DMS79 (cell line): ENCODE data around the gene PLCB4.

Experiments
- DNase-seq: peaks from one replicate; lab custom pipeline; 2025; lab: John Stamatoyannopoulos, UW

The PLCB4 gene

DNA sequence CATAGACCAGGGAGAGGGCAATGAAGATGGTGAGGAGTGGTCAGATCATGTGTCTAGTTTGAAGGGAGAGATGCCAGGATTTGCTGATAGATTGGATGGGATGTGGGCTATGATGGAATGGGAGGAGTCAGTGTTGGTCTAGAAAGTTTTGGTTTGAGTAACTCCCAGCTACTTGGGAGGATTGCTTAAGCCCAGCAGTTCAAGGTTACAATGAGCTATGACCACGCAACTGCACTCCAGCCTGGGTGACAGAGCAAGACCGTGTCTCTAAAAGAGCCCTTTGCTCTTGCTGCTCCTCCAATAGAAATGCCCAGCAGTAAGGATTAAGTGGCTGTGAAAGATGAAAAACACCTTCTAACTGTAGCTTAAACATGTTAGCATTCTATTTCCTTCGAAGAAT, 427.3 kb downstream of the PLCB4 start:
- DNase-seq = no peak

DNA sequence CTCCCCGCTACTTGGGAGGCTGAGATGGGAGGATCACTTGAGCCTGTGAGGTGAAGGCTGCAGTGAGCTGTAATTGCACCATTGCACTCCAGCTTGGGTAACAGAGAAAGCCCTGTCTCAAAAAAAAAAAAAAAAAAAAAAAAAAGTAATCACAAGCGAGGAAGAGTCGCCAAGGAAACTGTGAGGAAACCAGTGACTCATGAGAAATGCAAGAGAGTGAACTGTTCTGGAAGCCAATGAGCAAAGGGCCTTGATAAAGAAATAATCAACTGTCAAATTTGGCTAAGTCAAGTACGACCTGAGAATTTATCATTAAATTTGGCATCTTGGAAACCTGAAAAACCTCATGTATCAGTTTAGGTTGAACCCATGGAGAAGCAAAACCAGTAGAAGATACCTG, 429.4 kb downstream of the PLCB4 start:
- no peak for DNase-seq

DNA sequence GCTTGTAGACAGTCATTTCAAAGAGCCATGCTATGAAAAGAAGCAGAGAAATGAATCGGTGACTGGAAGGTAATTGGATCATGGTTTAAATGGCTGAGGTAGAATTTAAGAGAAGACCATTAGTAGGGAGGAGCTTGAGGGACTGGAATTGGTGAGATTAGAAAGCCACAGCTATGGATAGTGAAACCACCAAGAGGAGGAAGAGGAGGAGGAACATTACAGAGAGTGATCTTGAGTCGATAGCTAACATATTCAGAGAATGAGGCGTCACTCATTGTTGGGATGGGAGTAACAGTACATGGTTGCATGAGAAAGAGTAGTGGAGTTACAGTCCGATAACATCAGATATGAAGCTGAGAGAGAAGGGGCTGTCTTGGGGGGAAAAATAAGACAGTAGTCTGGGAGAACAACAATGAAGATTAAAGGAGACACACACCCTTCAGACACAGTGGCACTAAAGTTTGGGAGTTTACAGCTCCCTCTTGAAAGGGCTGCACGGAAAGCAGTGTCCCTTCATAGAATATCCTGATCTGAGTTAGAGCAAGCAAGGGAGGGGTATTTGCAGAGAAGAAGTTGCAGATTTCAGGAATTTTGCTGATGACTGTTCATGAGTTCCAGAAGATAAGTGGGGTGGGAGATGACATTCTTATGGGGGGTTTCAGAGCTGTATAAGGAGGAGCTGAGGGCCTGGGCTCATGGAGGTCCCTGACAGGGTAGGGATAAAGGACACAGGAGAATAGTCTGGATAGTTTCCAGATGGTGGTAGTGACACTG, 430.4 kb downstream of the PLCB4 start:
- no peak for DNase-seq

DNA sequence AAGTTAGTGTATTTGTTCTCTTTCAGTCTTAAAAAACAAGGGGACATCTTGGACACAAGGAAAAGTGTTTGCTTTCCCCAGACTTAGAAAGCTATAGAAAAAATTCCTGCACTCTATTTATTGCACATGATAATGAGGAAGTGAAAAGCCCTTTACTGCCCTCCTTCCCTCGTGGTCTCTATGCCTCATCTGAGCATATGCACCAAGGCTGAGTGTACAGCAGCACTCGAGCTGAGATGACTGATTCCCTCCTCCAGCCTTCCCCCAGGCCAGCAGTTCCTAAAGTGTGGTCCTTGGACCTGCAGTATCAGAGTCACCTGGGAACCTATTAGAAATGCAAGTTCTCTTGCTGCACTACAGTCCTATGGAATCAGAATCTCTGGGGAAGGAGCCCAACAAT, 431.2 kb downstream of the PLCB4 start:
- no peak for DNase-seq

DNA sequence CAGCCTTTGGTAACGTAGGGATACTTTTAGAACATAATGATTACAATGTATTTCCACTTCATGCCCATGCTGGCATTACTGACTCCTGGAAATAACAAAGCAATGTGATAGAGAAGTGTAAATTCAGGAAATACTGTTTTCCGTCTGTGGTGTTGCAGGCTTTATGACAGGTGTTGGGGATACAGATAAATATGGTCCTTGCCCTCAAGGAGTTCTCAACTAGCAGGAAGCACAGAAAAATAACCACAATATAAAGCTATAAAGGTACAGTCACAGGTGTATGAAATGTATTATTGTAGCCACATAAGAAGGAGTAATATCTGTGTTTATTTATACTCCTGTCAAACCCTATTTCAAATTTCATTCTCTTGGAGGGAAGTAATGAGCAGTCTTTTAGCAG, 432.6 kb downstream of the PLCB4 start:
- DNase-seq = no peak

DNA sequence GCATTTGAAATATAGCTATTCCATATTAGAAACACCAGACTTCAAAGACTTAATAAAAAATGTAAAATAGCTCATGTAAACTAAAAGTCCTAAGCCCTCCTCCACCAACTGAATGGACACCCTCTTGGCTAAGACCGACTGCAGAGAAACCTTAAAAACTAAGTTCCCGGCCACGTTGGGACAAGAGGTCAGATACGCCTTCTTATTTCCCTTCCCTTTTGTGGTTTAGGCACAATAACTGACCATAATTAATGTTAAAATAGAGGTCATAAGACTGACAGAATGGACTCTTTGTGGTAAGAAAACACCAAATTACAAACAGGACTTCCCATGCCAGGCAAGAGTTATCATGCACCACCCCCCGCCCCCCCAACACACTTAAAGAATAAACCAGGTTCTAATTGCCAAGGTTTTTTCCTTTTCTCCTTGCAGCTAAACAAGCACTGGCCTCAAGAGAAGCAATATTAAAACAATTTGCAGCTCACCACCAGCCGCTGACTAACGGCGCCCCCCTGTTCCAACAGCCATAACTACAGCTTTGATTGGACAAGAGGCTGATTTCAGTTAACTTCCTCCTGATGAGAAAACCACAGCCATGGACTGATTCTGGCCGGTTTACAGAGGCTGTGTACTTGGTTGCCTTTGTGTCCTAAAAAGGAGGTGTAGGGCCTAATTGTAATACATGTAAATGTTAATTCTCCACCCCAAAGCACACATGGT, 434.8 kb downstream of the PLCB4 start:
- DNase-seq = no peak

DNA sequence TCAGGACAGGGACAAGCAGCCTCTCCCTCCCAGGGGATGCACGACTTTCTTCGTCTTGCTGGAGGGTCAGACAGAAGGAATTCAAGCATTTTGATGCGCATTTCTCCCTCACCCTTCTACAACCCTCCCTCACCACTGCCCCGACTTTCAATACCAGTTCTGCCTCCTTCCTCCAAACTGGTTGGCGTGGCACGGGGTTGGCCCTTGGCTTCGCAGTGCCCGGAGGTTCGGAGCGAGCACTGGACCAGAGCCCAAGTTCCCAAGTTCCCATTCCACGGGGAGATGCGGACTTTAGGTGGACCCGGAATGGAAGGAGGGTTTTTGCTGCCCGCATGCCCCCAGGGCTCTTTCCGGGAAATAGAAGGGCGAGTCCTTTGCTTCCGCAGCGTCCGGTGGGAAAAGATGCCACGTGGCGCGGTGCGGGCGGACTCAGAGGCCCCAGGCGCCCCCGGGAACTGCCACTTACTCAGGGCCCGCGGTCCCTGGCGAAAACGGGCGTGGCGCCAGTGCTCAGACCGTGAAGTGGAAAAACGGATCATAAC, 437.5 kb downstream of the PLCB4 start:
- DNase-seq = no peak

DNA sequence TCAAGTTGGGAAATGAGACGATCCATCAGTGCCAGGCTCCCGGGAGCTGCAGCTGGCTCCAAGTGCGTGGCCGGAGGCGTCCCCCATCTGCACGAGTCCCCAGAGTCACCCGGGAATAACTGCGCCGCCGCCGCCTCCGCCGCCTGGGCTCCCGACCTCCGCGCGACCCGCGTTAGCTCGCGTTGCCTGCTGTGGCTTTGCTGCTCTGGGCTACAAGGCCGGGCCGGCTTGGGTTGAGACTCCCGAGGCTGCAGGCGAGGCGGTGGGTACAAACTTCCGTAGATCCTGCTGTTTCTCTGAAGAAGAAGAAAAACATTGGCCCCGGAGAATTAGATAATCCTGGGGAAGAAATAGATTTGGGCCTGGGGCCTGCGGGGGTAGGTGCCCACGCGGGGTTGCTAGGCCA, 438.1 kb downstream of the PLCB4 start:
- no peak for DNase-seq

DNA sequence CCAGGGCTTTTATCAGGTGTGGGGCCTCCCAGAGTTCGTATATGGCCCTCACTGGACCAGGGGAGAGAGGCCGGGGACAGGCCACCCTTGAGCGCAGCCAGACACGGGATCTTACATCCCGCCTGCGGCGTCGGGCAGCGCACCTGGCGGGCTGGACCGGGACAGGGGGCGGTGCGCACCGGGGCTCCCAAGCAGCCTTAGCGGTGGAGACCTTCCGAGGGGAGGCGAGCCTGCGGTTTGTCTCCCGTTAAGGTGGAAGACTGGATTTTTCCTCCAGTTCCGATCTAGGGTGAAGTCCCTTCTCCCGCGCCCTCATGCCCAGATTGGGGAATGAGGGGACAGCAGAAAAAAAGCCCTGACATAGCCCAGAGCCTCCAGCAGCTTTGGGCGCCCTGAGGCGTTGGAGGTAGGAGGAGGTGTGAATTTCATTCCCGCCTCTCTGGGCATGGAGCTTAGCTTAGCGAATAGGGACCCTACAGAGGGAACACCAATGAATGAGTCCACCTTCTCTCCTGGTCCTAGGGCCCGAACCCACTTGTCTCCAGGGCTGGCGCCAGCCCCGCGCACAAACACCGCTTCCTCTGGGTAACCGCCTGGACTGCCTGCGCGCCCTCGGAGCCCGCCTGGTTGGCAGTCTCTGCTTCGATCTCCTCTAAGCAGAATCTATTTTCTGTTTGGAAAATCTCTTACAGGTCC, 438.8 kb downstream of the PLCB4 start:
- no peak for DNase-seq

DNA sequence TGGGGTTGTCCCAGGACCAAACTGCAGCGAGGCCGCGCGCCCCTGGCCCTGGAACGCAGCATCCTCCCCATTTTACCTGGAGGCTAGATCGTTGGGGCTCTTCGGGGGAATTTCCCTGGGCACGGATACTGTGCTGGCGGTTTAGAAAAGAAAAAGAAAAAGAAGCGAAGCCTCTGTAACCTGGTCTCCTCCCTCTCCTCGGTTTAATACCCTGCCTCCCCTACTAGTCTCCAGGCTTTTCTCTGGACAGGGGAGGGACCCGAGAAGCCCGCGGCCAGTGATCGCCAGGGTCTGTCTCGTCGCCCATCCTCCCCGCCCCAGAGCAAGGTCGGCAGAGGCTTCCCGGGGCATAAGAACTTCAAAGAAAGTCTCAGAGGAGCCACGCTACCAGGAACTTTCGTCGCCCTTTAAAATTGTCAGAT, 439.4 kb downstream of the PLCB4 start:
- no peak for DNase-seq

DNA sequence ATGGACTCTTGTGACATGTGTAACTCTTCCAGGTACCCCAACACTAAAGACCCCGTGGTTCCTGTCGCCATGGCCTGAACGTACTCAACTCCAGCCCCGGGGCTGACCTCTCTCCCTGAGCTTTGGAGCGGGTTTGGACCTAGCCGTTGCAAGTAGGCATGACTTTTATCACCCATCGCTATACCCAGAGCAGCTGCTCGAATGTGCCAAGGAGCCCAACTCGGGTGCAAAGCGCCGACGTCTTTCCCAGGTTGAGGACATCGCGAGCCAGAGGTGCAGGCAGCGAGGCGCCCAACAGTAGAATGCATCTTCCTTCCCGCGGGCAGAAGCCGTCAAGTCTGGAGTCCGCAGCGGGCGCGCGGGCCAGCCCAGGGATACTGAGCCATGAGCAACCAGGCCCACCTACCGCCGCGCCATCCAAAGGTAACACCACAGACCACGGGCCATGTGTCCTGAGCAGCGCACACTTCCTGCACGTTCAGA, 439.9 kb downstream of the PLCB4 start:
- no peak for DNase-seq

DNA sequence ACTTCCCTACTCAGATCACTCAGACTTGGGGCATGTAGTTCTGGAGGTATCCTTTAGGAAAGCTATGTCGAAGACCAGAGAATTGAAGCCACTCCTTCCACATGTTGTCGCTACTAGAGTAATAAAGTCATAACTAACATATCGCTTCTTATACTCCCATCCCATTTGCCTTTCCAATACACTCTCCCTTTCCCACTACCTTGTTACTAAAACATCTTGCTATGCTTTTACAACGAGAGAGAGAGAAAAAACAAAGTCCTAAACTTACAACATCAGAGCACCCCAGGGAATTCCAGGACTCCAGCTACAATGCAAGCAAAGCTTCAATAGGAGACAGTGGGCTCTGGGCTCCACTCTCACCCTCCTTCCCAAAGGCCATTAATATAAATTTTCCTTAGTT, 440.4 kb downstream of the PLCB4 start:
- no peak for DNase-seq

DNA sequence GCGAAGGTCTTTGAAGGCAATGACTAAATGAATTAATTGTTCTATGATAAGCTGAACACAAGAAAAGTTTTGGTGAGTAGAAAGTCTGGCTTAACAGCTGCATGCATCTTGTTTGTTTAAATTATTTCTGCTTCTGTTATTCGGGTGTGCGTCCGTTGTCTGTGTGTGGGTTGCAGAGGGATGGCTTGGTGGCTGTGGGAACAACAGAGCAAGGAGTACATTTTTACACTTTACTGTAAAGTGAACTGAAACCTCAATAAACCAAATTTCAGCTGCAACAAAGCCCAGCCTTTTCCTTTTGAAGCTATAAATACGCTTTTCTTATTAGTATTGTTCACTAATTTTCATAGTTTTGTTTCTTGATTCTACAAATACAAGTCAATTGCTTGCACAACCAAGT, 442.0 kb downstream of the PLCB4 start:
- no peak for DNase-seq

DNA sequence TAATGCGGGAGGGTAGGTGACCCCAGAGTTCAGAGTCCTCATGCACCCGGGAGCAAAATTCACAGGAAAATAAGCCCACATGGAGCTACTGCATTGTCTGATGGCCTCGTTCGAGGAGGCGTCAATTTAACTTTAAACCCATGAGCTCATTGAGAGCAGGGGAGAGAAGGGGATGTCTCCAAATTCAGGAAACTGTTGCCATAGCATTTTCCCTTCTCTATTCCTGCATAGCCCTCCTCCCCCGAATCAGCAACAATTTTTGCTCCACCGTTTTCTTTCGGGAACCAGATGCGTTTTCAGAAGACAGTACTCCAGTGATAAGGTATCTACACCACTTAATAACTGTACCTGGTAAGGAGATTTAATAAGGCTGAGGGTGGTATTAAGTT, 445.2 kb downstream of the PLCB4 start:
- DNase-seq = no peak

DNA sequence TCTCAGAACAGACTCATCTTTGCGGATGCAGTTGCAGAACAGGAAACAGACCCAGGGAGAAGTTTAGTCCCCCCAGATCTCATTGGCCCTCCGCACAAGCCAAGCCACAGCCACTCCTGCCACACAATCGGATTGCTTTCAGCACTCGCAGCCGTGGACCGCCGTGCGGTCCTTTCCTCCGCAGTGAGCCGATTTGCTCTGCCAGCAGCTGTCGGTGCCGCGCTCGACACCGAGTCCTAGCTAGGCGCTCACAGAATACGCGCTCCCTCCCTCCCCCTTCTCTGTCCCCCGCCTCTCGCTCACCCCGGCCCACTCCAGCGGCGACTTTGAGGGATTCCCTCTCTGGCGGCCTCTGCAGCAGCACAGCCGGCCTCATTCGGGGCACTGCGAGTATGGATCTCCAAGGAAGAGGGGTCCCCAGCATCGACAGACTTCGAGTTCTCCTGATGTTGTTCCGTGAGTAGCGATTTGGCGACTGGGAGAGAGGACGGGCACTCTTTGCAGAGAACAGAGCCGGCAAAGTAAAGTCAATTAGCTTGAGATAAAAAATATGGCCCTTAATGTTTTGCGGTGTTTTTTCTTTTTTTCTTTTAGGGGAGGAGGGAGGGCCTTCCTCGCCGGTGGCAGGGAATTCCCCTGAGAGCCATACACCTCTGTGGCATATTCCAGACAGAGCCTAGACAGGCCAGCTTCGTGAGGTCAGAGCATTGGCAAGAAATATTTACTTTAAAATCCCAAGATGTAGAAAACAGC, 445.8 kb downstream of the PLCB4 start, which contains the start of gene LAMP5:
Gene LAMP5, plus strand, starts transcription at position 130 of the 753 bp plus-strand sequence. Its CDS starts 263 bp downstream, at position 393.
- DNase-seq = no peak

DNA sequence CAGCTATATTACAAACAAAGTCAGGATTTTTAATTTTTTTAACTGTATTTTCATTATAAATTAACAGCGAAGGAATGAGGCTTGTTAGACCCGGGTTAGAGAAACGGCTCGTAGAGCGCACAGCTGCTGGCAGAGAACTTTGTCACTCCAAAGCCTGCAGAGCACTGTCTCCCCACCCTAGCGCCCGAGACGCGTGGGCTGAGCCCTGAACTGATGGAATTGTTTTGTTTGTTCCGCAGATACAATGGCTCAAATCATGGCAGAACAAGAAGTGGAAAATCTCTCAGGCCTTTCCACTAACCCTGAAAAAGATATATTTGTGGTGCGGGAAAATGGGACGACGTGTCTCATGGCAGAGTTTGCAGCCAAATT, 446.3 kb downstream of the PLCB4 start:
- no peak for DNase-seq

DNA sequence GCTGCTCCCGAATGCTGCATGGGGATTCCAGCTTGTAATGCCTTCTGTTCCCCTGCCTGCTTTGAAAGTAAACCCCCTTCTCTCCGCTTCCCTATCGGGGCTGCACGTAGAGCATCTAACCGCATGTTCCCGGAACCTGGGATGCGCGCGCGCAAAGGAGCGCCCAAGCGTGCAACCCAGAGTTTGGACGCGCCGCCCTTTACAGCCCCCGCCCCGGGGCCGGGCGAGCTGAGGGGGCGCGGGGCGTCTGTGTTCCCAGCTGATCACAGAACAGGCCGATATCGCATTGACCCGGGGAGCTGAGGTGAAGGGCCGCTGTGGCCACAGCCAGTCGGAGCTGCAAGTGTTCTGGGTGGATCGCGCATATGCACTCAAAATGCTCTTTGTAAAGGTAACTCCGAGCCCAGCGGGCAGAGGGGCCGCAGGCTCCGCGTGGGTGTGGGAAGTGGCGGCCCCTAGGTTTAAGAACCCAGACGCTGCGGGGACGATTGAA, 446.9 kb downstream of the PLCB4 start:
- no peak for DNase-seq

DNA sequence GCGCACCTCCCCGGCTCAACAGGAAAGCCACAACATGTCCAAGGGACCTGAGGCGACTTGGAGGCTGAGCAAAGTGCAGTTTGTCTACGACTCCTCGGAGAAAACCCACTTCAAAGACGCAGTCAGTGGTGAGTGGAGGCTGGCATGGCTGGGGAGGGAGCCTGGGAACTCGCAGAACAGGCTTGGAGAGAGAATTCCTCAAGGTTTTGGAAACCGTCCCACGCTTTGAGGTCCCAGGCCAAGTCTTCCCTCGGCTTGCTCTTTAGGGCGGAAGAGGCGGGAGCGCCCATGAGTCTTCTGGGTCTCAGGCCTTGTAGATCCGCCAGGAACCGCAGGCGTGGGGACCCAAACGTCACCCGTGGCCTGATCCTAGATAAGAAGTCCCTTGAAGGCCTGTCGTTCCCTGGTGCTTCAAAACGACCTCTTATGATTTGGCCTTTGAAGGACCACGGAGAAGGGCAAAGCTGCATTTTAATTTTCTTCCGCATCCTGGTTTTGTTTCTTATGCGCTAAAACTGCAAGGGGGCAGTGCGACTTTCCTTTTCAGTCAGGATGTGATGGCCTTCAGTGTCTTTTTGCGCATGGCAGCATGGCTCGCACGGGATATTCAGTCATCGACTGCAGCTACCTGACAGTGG, 447.5 kb downstream of the PLCB4 start:
- DNase-seq = no peak

DNA sequence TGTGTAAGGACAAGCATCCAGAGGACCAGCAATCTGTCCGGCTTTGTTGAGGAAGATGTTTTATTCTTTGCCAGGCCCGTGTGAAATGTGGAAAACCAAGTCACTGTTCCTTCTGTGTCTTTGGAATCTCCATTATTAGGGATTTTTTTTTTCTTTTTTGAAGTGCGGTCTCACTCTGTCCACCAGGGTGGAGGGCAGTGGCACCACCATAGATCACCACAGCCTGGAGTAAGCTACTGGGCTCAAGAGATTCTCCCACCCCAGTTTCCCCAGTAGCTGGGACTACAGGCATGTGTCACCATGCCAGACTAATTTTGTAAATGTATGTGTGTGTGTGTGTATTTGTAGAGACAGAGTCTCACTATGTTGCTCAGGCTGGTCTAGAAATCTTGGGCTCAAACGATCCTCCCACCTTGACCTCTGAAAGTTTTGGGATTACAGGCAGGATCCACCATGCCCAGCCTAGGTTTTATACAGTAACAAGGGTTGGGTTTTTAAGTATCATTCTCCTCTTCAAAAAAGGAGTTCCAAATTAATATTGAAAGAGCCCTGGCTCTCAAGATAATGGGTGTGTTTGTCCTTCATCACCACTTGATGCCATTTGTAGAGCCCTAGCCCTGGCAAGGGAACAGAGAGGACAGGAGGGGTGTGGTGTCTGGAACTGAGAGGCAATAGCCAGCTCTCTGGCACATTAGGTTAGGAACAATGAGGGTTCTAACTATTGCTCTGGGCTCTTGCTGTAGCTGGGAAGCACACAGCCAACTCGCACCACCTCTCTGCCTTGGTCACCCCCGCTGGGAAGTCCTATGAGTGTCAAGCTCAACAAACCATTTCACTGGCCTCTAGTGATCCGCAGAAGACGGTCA, 448.6 kb downstream of the PLCB4 start:
- DNase-seq = peak; percentile 11

DNA sequence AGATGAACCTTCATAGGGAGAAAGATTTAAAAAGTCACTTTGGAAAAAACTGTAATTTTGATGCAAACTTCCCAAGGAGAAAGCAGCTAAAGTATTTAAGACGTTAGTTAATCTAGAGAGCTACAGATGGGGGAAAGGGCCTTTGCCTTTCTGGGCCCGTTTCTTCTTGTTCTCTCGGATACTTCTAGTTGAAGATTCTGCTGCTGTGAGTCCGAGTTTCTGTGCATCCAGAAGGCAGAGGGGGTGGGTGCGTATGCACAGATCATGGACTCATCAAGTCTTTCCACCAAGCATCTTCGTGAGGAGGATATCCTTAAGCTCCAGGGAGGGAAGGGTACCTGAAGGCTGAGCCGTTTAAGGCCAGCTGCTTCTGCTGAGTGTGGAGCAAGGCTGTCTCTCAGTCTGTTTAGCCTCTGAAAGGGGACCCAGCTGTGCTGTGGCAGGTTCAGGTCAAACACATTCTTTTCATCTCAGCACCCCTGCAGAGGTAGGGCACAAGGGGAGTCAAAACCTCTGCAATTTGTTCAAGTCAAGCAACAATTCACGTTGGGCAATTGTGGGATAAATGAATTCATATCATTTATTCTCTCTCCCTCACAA, 449.8 kb downstream of the PLCB4 start:
- no peak for DNase-seq
